Hippocampal formation (tissue), 2 donors: ENCODE data around the gene REXO4.
"Not testable (repeated sequence)": the region's sequence is repeated elsewhere in the genome, so short reads cannot be mapped to it uniquely, and the experiment has no call there.

ENCODE experiments used
- DNase-seq, 2 donors: peaks; one replicate each; lab custom pipeline; 2025; lab: John Stamatoyannopoulos, UW

The REXO4 gene

GRCh38 chr9:133389562-133389961 lies 28.2 kb downstream of the REXO4 start:
- no peak for DNase-seq

GRCh38 chr9:133389025-133389557 lies 28.7 kb downstream of the REXO4 start:
- DNase-seq, result no peak

- no peak for DNase-seq
Measured at GRCh38 chr9:133387680-133388079, 30.1 kb downstream of the REXO4 start.

- DNase-seq, result no peak
Measured at GRCh38 chr9:133386338-133386737, 31.5 kb downstream of the REXO4 start.

GRCh38 chr9:133385452-133385851 lies 32.4 kb downstream of the REXO4 start:
- no peak for DNase-seq

- no peak for DNase-seq
Measured at GRCh38 chr9:133384736-133385321, 33.0 kb downstream of the REXO4 start.

GRCh38 chr9:133383438-133383837 lies 34.4 kb downstream of the REXO4 start:
- DNase-seq, result no peak

GRCh38 chr9:133382507-133383141 lies 35.2 kb downstream of the REXO4 start:
- no peak for DNase-seq

- DNase-seq, result no peak
Measured at GRCh38 chr9:133380734-133381133, 37.1 kb downstream of the REXO4 start.

- no peak for DNase-seq
Measured at GRCh38 chr9:133379153-133380086, 38.4 kb downstream of the REXO4 start.

GRCh38 chr9:133378408-133378962 lies 39.3 kb downstream of the REXO4 start:
- DNase-seq, result no peak

GRCh38 chr9:133377721-133378216 lies 40.0 kb downstream of the REXO4 start:
- DNase-seq, result no peak

GRCh38 chr9:133377280-133377679 lies 40.5 kb downstream of the REXO4 start:
- DNase-seq, result not testable (repeated sequence)

- DNase-seq, result peak; percentile 93
Measured at GRCh38 chr9:133375724-133376654, 41.8 kb downstream of the REXO4 start, which contains the start of the genes STKLD1 and SURF4. Gene STKLD1, plus strand, starts transcription at chr9:133376366. Its CDS starts 108 bp downstream, at chr9:133376474. Gene SURF4, minus strand, starts transcription at chr9:133376060. Its CDS starts 91 bp downstream, at chr9:133375969.

- no peak for DNase-seq
Measured at GRCh38 chr9:133375116-133375723, 42.6 kb downstream of the REXO4 start.

- DNase-seq, result no peak
Measured at GRCh38 chr9:133374612-133375115, 43.1 kb downstream of the REXO4 start.

GRCh38 chr9:133372144-133372543 lies 45.7 kb downstream of the REXO4 start:
- DNase-seq, result no peak

- no peak for DNase-seq
Measured at GRCh38 chr9:133371261-133371711, 46.5 kb downstream of the REXO4 start.

GRCh38 chr9:133370685-133371084 lies 47.1 kb downstream of the REXO4 start:
- no peak for DNase-seq

- no peak for DNase-seq
Measured at GRCh38 chr9:133369933-133370332, 47.9 kb downstream of the REXO4 start.
